ENCODE measurements around the gene GPRC5A.

GRCh38 chr12:12922978-12923377 is 31.6 kb downstream of the GPRC5A start:
- TF ChIP-seq CTCF (IDR thresholded peaks at IDR 0.05) (no peak), EP300 (IDR thresholded peaks at IDR 0.05) (no peak)
